ENCODE data around the gene C1QL2.

C1QL2 gene

GRCh38 chr2:119178776-119179175 is 20.2 kb upstream of the C1QL2 start:
- no peak for DNase-seq

- DNase-seq, result no peak
These were observed 19.3 kb upstream of the C1QL2 start for GRCh38 chr2:119177838-119178190.

- DNase-seq, result no peak
These were observed 18.8 kb upstream of the C1QL2 start for GRCh38 chr2:119177171-119177837.

GRCh38 chr2:119175517-119175916 is 17.0 kb upstream of the C1QL2 start:
- peak; percentile 83 for DNase-seq

- DNase-seq, result no peak
These were observed 16.4 kb upstream of the C1QL2 start for GRCh38 chr2:119174993-119175347.

- DNase-seq, result peak; percentile 62
These were observed 15.9 kb upstream of the C1QL2 start for GRCh38 chr2:119174216-119174992.

GRCh38 chr2:119173556-119174060 is 15.1 kb upstream of the C1QL2 start:
- DNase-seq, result no peak

- DNase-seq, result no peak
These were observed 12.0 kb upstream of the C1QL2 start for GRCh38 chr2:119170504-119170903.

GRCh38 chr2:119169717-119170116 is 11.2 kb upstream of the C1QL2 start:
- DNase-seq, result no peak

- no peak for DNase-seq
These were observed 1.9 kb upstream of the C1QL2 start for GRCh38 chr2:119160361-119160990.

- no peak for DNase-seq
These were observed 570 bp downstream of the C1QL2 start for GRCh38 chr2:119157850-119158511.

GRCh38 chr2:119156891-119157773 is 1.4 kb downstream of the C1QL2 start:
- no peak for DNase-seq

GRCh38 chr2:119156105-119156890 is 2.3 kb downstream of the C1QL2 start:
- no peak for DNase-seq

GRCh38 chr2:119155633-119156032 is 2.9 kb downstream of the C1QL2 start:
- DNase-seq, result no peak

GRCh38 chr2:119154076-119154475 is 4.5 kb downstream of the C1QL2 start:
- no peak for DNase-seq

- DNase-seq, result no peak
These were observed 8.9 kb downstream of the C1QL2 start for GRCh38 chr2:119149611-119150010.

GRCh38 chr2:119147776-119148715 is 10.5 kb downstream of the C1QL2 start:
- DNase-seq, result no peak

- DNase-seq, result no peak
These were observed 13.7 kb downstream of the C1QL2 start for GRCh38 chr2:119144806-119145205.

GRCh38 chr2:119142824-119143223 is 15.7 kb downstream of the C1QL2 start:
- DNase-seq, result no peak

GRCh38 chr2:119137502-119137901 is 21.0 kb downstream of the C1QL2 start:
- no peak for DNase-seq
